Measurements from ENCODE around the gene FSIP1.

Gene FSIP1

GRCh38 chr15:39682366-39682765 lies 100.3 kb downstream of the FSIP1 start:
- no peak for DNase-seq

GRCh38 chr15:39680868-39681267 lies 101.8 kb downstream of the FSIP1 start:
- no peak for DNase-seq

- no peak for DNase-seq
Observed at GRCh38 chr15:39672666-39673065, 110.0 kb downstream of the FSIP1 start.

GRCh38 chr15:39672184-39672583 lies 110.5 kb downstream of the FSIP1 start:
- no peak for DNase-seq

- DNase-seq = no peak
Observed at GRCh38 chr15:39670687-39671086, 112.0 kb downstream of the FSIP1 start.

- no peak for DNase-seq
Observed at GRCh38 chr15:39669661-39670060, 113.0 kb downstream of the FSIP1 start.

- DNase-seq = no peak
Observed at GRCh38 chr15:39669241-39669640, 113.4 kb downstream of the FSIP1 start.

- DNase-seq = no peak
Observed at GRCh38 chr15:39668457-39668856, 114.2 kb downstream of the FSIP1 start.

GRCh38 chr15:39667382-39668127 lies 115.1 kb downstream of the FSIP1 start:
- DNase-seq = no peak

- DNase-seq = no peak
Observed at GRCh38 chr15:39666677-39667076, 116.0 kb downstream of the FSIP1 start.

- no peak for DNase-seq
Observed at GRCh38 chr15:39665629-39666250, 116.9 kb downstream of the FSIP1 start.

GRCh38 chr15:39663704-39664250 lies 118.9 kb downstream of the FSIP1 start:
- DNase-seq = no peak

GRCh38 chr15:39661776-39662175 lies 120.9 kb downstream of the FSIP1 start:
- DNase-seq = no peak

- no peak for DNase-seq
Observed at GRCh38 chr15:39658740-39659139, 123.9 kb downstream of the FSIP1 start.

GRCh38 chr15:39657668-39658067 lies 125.0 kb downstream of the FSIP1 start:
- DNase-seq = no peak

GRCh38 chr15:39657181-39657580 lies 125.5 kb downstream of the FSIP1 start:
- DNase-seq = no peak

- no peak for DNase-seq
Observed at GRCh38 chr15:39654304-39654703, 128.3 kb downstream of the FSIP1 start.

- no peak for DNase-seq
Observed at GRCh38 chr15:39651881-39652280, 130.8 kb downstream of the FSIP1 start.

- DNase-seq = no peak
Observed at GRCh38 chr15:39651295-39651694, 131.3 kb downstream of the FSIP1 start.

- DNase-seq = no peak
Observed at GRCh38 chr15:39649757-39650156, 132.9 kb downstream of the FSIP1 start.

- no peak for DNase-seq
Observed at GRCh38 chr15:39646425-39646824, 136.2 kb downstream of the FSIP1 start.

GRCh38 chr15:39645976-39646257 lies 136.7 kb downstream of the FSIP1 start:
- DNase-seq = no peak

- no peak for DNase-seq
Observed at GRCh38 chr15:39645138-39645975, 137.3 kb downstream of the FSIP1 start.

- no peak for DNase-seq
Observed at GRCh38 chr15:39644136-39644535, 138.5 kb downstream of the FSIP1 start.

All from activated CD4-positive, CD25-positive, alpha-beta regulatory T cell (primary cell).